ENCODE data around the gene AFF3. TPM values are rescaled to one million over a fixed set of nuclear protein-coding genes. Genes with fewer than 3 reads are reported as not detected.

Gene AFF3
- total and polyA plus RNA-seq, 4 donors = 0.48 to 5.3 (median 2.3) TPM

GRCh38 chr2:99726691-99727090, 415.7 kb downstream of the AFF3 start:
- no peaks in the 10 kb centered on the region for H3K36me3 ChIP-seq (ENCODE audit: control insufficient read depth in 4 of 4, insufficient read depth in 3 of 4, low read depth in 1 of 4, low read length in 3 of 4)
- TF ChIP-seq YY1 (IDR thresholded peaks at IDR 0.05) (no peak), EGR1 (IDR thresholded peaks at IDR 0.05; ENCODE audit: low read depth in 2 of 2) (no peak)
- DNase-seq (ENCODE audit: low spot score) = no peak
- peaks cover 0 to 5% (median 0%) of the 10 kb centered on the region in 4 donors for H3K9me3 ChIP-seq (ENCODE audit: control insufficient read depth in 4 of 4, low read length in 3 of 4)
- H3K27ac ChIP-seq (ENCODE audit: low read depth in 1 of 2, low read length in 2 of 2) = no peak overlapping the region
- H3K4me1 ChIP-seq (ENCODE audit: control insufficient read depth in 4 of 4, insufficient read depth in 4 of 4, low read length in 3 of 4) = no peaks in the 10 kb centered on the region
- no peaks in the 10 kb centered on the region for H3K27me3 ChIP-seq (ENCODE audit: control insufficient read depth in 4 of 4, insufficient read depth in 4 of 4, low read length in 3 of 4)
- no peak overlapping the region for H3K4me3 ChIP-seq (ENCODE audit: low read depth in 1 of 3, low read length in 3 of 3)
- 83% methylated on average over 2 of the region's 2 CpGs for WGBS
- no peak overlapping the region for H3K9ac ChIP-seq (ENCODE audit: low read depth in 1 of 2, low read length in 2 of 2)

DNA sequence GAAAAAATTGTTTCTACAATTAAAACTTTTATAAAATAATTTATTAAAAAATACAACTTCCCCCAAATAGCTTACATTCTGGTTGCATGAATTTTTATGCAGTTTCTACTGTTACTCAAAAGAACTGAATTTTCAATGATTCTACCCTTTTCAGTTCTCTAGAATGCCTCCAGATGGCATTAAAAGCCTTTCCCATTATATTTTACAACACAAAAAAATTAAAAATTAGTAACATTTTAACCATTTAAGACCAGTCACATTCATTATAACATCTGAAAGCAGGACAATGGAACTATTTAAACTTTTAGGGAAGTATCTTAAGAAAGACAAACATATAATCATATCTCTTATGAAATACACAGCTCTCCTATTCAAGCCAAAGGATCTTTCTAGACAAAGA, 416.6 kb downstream of the AFF3 start:
- no peak overlapping the region for H3K9ac ChIP-seq (ENCODE audit: low read depth in 1 of 2, low read length in 2 of 2)
- H3K9me3 ChIP-seq (ENCODE audit: control insufficient read depth in 4 of 4, low read length in 3 of 4) = peaks cover 0 to 5% (median 0%) of the 10 kb centered on the region in 4 donors
- no peaks in the 10 kb centered on the region for H3K36me3 ChIP-seq (ENCODE audit: control insufficient read depth in 4 of 4, insufficient read depth in 3 of 4, low read depth in 1 of 4, low read length in 3 of 4)
- no peaks in the 10 kb centered on the region for H3K4me1 ChIP-seq (ENCODE audit: control insufficient read depth in 4 of 4, insufficient read depth in 4 of 4, low read length in 3 of 4)
- no peak for DNase-seq (ENCODE audit: low spot score)
- H3K4me3 ChIP-seq (ENCODE audit: low read depth in 1 of 3, low read length in 3 of 3) = no peak overlapping the region
- no peak overlapping the region for H3K27ac ChIP-seq (ENCODE audit: low read depth in 1 of 2, low read length in 2 of 2)
- TF ChIP-seq CTCF (IDR thresholded peaks at IDR 0.05; ENCODE audit: low read depth, low read length, missing input control) = peak; percentile 10
- no peak for TF ChIP-seq FOXA2 (IDR thresholded peaks at IDR 0.05)
- TF ChIP-seq RAD21 (IDR thresholded peaks at IDR 0.05) = peak; percentile 42 to 53
- H3K27me3 ChIP-seq (ENCODE audit: control insufficient read depth in 4 of 4, insufficient read depth in 4 of 4, low read length in 3 of 4) = no peaks in the 10 kb centered on the region

GRCh38 chr2:99722476-99722875, 419.9 kb downstream of the AFF3 start:
- no peaks in the 10 kb centered on the region for H3K36me3 ChIP-seq (ENCODE audit: control insufficient read depth in 4 of 4, insufficient read depth in 3 of 4, low read depth in 1 of 4, low read length in 3 of 4)
- H3K4me1 ChIP-seq (ENCODE audit: control insufficient read depth in 4 of 4, insufficient read depth in 4 of 4, low read length in 3 of 4) = no peaks in the 10 kb centered on the region
- over 99% methylated on average over 2 of the region's 2 CpGs for WGBS
- peaks cover 0 to 5% (median 0%) of the 10 kb centered on the region in 4 donors for H3K9me3 ChIP-seq (ENCODE audit: control insufficient read depth in 4 of 4, low read length in 3 of 4)
- no peak overlapping the region for H3K27ac ChIP-seq (ENCODE audit: low read depth in 1 of 2, low read length in 2 of 2)
- H3K4me3 ChIP-seq (ENCODE audit: low read depth in 1 of 3, low read length in 3 of 3) = no peak overlapping the region
- no peaks in the 10 kb centered on the region for H3K27me3 ChIP-seq (ENCODE audit: control insufficient read depth in 4 of 4, insufficient read depth in 4 of 4, low read length in 3 of 4)
- DNase-seq (ENCODE audit: low spot score) = no peak
- no peak overlapping the region for H3K9ac ChIP-seq (ENCODE audit: low read depth in 1 of 2, low read length in 2 of 2)
- no peak for TF ChIP-seq YY1 (IDR thresholded peaks at IDR 0.05)
- no peak for TF ChIP-seq NR2F2 (IDR thresholded peaks at IDR 0.05)
- no peak for TF ChIP-seq HNF4G (IDR thresholded peaks at IDR 0.05)
- TF ChIP-seq REST (IDR thresholded peaks at IDR 0.05) = no peak
- TF ChIP-seq HNF4A (conservative IDR thresholded peaks at IDR 0.05) = no peak

Data from liver (tissue), 9 donors.